ENCODE data around the gene RARG. TPM values are rescaled to one million over a fixed set of nuclear protein-coding genes. Genes with fewer than 3 reads are reported as not detected.

RARG gene
- 10 to 100 TPM; 18.9 to 34.6 TPM for total RNA-seq

GRCh38 chr12:53231921-53232645 lies at the start of gene RARG:
TSS of gene RARG (minus strand) at chr12:53232209. CDS start at chr12:53227545, 4,664 bp downstream.

GRCh38 chr12:53267999-53268629 lies 36.1 kb upstream of the RARG start, which contains the start of gene ESPL1:
TSS of gene ESPL1 (plus strand) at chr12:53268299. CDS start at chr12:53268767, 468 bp downstream.

GRCh38 chr12:53207042-53207441 lies 25.0 kb downstream of the RARG start, which contains the start of gene ITGB7:
TSS of gene ITGB7 (minus strand) at chr12:53207251. CDS start at chr12:53200443, 6,808 bp downstream.

GRCh38 chr12:53180220-53180930 lies 51.6 kb downstream of the RARG start, which contains the start of the genes CSAD and ZNF740:
TSS of gene CSAD (minus strand) at chr12:53180925. CDS start at chr12:53173470, 7,455 bp downstream.
TSS of gene ZNF740 (plus strand) at chr12:53180722. CDS start at chr12:53181984, 1,262 bp downstream.

Other genes with a start within 250 kb of the RARG start
- gene EIF4B, start 225.8 kb downstream of the RARG start, total RNA-seq = 100 to 1,000 TPM; 469 to 648 TPM
- gene TNS2, start 182.1 kb downstream of the RARG start, total RNA-seq = 10 to 100 TPM; 16.0 to 17.2 TPM
- 10 to 100 TPM; 11.0 to 18.6 TPM for gene SPRYD3, start 152.8 kb downstream of the RARG start, total RNA-seq
- gene IGFBP6, start 134.5 kb downstream of the RARG start, total RNA-seq = 1 to 10 TPM; 2.1 to 4.3 TPM
- not detected for gene SOAT2, start 128.7 kb downstream of the RARG start, total RNA-seq
- gene ZNF740, start 51.5 kb downstream of the RARG start, total RNA-seq = 10 to 100 TPM in 1 of 2 donors, 1 to 10 TPM in 1; 10.0 to 11.7 TPM
- gene CSAD, start 51.3 kb downstream of the RARG start, total RNA-seq = 10 to 100 TPM in 1 of 2 donors, 1 to 10 TPM in 1; 9.6 to 14.0 TPM
- gene ITGB7, start 25.0 kb downstream of the RARG start, total RNA-seq = 1 to 10 TPM; 2.7 to 4.1 TPM
- 10 to 100 TPM; 10.3 to 21.6 TPM for gene ESPL1, start 36.1 kb upstream of the RARG start, total RNA-seq
- gene PFDN5, start 63.3 kb upstream of the RARG start, total RNA-seq = 100 to 1,000 TPM; 174 to 245 TPM
- gene MYG1, start 67.5 kb upstream of the RARG start, total RNA-seq = 10 to 100 TPM; 36.5 to 48.6 TPM
- gene AAAS, start 89.4 kb upstream of the RARG start, total RNA-seq = 10 to 100 TPM; 48.9 to 57.6 TPM
- not detected for gene SP7, start 104.1 kb upstream of the RARG start, total RNA-seq
- 10 to 100 TPM; 46.1 to 47.3 TPM for gene SP1, start 148.0 kb upstream of the RARG start, total RNA-seq
- gene AMHR2, start 191.6 kb upstream of the RARG start, total RNA-seq = not detected
- 10 to 100 TPM; 65.7 to 88.9 TPM for gene PRR13, start 209.5 kb upstream of the RARG start, total RNA-seq
- 100 to 1,000 TPM; 144 to 235 TPM for gene PCBP2, start 219.9 kb upstream of the RARG start, total RNA-seq

Data from melanocyte of skin (primary cell).